Sigmoid colon (tissue), 4 donors: ENCODE data around the gene ZBED2.

Experiments used
- CTCF ChIP-seq, 4 experiments: fragments of 450-650 bp in 3 of 4; fragments of 200-600 bp in 1 of 4; IDR thresholded peaks; one replicate each; pipeline ENCODE4 v1.5.1; 2016 to 2019; ENCODE audit warnings: antibody characterized with exemption in 4 of 4, mild to moderate bottlenecking in 3 of 4, moderate library complexity in 2 of 4
- EP300 ChIP-seq, 4 donors: sonication (generic); formaldehyde crosslinking; IDR thresholded peaks; one replicate each; pipeline ENCODE4 v1.6.1; 2017; ENCODE audit warnings: antibody characterized with exemption in 4 of 4
- POLR2A ChIP-seq, 2 donors: fragments of 450-650 bp; IDR thresholded peaks; one replicate each; pipeline ENCODE4 v1.6.1; 2016; ENCODE audit warnings: antibody characterized with exemption in 2 of 2, mild to moderate bottlenecking in 2 of 2, moderate library complexity in 2 of 2
- POLR2AphosphoS5 ChIP-seq, 4 donors: sonication (generic); formaldehyde crosslinking; IDR thresholded peaks; one replicate each; pipeline ENCODE4 v1.6.1; 2017; ENCODE audit warnings: antibody characterized with exemption in 4 of 4

DNA sequence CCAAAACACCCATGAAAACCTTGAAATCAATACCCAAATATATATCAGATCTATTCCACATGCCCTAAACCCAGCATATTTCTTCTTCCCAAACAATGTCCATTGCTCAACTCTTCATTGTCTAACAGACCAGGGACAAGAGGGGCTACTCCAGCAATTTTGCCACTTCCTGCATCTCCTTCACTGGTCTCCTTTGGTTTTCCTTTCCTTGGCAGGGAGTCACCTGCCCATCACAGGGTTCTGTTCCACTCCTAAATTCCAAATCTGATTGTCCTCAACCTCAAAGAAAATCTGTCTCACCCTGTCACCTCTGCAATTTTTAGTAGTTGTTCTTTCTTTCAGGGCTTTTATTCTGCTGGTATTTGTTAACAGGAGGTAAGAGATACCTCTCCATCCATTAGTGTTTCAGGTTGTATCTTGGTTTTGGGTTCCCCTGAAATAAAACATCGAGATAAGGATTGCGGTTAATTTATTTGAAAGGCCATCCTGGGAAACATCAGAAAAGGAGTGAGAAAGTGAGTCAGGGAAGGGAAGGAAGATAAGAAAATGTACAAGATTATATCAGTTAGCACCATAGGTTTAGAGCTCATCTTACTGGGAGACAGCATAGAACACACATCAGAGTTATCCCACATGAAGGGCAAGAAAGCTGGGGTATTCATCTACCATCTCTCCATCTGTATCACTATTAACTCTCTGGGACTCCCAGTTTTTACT is 13.6 kb downstream of the ZBED2 start:
- TF ChIP-seq CTCF (IDR thresholded peaks at IDR 0.05) (no peak), POLR2A (IDR thresholded peaks at IDR 0.05) (no peak), EP300 (IDR thresholded peaks at IDR 0.05) (no peak), POLR2AphosphoS5 (IDR thresholded peaks at IDR 0.05) (no peak)
